ENCODE results near the gene NOXO1.

The NOXO1 gene

DNA sequence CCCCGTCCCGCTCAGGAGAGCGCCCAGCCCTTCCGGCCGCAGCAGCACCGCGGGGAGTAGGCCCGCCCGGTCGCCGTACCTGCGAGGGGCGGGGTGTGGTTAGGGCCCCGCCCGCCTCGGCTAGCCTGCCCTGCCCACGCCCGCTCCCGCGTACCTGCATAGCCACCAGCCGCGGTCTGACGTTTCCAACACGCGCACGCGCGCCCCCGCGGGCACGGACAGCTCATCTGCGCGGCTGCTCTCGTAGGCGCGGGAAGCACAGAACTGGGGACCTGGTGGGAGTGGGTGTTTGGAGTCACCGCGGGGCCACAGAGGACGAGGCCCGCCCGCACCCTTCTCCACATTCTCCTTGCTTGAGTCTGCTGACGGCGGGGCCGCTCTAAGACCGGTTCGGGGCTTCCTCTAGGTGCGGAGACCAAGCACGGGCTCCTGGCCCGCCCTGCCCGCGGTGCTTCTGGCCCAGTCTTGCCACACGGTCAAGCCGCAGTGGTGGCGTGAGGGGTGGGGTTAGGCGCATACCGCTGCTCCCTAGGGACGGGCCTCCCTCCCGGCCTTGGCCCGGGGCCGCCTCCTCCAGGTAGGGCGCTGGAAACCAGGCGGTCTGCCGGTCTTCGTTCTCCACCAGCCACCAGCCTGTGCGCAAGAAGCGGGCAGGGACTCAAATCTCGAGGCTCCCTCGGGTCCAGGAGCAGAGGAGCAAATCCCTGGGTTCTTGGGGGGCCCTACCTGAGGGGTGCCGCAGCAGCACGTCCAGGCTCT lies 1.8 kb downstream of the NOXO1 start:
- no peak for DNase-seq (ENCODE audit: low read depth, low spot score)

- DNase-seq (ENCODE audit: low read depth, low spot score), result no peak
Measured at GRCh38 chr16:1978476-1979120, 2.7 kb downstream of the NOXO1 start.

DNA sequence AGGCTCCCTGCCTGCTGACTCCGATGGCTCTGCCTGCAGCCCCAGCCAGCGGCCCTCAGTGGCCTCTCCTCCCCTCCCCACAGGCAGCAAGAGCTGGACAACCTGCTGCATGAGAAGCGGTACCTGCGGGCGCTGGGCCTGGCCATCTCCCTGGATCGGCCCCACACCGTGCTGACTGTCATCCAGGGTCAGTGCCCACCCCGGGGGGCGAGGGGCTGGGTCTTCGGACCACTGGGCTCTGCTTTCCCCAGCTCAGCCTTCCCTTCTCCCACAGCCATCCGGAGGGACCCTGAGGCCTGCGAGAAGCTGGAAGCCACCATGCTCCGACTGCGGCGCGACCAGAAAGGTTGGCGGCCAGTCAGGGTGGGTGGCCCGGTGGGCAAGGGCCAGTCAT lies 3.4 kb downstream of the NOXO1 start:
- no peak for DNase-seq (ENCODE audit: low read depth, low spot score)

- DNase-seq (ENCODE audit: low read depth, low spot score), result no peak
Measured at GRCh38 chr16:1976951-1977874, 4.1 kb downstream of the NOXO1 start.

DNA sequence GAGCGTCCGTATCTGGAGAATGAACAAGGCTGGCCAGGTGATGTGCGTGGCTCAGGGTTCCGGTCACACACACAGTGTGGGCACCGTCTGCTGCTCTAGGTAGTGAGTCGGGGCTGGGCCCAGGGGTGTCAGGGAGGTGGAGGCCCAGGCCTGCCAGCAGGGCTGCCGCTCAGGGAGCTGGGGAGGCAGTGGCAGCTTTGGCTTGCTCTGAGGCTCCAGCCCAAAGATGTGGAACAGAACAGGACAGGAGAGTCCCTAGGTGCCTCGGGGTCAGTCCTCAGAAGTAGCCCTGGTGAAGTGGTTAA lies 5.1 kb downstream of the NOXO1 start:
- DNase-seq (ENCODE audit: low read depth, low spot score), result no peak

DNA sequence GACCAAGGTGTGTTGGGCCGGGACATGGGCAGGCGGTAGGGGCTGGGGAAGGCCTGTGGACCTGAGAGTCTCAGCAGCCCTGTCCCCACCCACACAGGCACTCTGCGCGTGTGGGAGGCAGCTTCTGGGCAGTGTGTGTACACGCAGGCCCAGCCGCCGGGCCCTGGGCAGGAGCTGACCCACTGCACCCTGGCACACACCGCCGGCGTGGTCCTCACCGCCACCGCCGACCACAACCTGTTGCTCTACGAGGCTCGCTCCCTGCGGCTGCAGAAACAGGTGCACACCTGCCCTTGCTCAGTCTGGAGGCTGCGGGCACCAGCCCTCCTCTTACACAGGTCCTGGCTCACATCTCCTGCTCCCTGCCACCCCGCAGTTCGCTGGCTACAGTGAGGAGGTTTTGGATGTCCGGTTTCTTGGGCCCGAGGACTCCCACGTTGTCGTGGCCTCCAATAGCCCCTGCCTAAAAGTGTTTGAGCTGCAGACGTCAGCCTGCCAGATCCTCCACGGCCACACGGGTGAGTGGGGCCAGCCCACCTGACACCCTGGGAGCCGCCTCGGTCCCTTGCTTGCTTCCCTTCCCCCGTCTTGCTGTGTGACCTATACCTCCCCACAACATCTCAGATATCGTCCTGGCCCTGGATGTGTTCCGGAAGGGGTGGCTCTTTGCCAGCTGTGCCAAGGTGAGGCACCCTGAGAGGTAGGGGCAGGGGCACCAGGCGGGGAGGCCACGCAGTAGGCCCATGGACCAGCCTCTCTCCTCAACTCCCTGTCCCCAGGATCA lies 5.6 kb downstream of the NOXO1 start:
- no peak for DNase-seq (ENCODE audit: low read depth, low spot score)

- DNase-seq (ENCODE audit: low read depth, low spot score), result no peak
Measured at GRCh38 chr16:1974157-1975070, 6.9 kb downstream of the NOXO1 start.

- DNase-seq (ENCODE audit: low read depth, low spot score), result no peak
Measured at GRCh38 chr16:1973461-1974156, 7.7 kb downstream of the NOXO1 start.

DNA sequence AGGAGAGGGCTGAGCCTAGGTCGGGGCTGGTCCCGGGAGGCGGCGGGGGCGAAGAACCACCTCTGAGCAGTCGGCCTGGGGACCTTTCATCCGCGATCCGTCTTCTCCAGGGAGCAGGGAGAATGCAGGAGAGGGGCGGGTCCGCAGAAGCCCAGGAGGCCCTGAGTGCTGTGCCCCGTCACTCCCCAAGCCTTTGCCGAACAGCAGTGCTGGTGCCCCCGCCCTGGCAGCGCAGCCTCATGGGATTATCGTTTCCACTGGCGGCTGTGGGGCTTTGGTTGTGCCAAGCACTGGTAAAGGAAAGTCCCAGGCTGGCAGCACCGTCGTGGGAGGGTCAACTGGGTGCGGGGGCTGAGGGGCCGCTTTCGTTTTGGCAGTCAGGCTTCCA lies 8.8 kb downstream of the NOXO1 start:
- no peak for DNase-seq (ENCODE audit: low read depth, low spot score)

DNA sequence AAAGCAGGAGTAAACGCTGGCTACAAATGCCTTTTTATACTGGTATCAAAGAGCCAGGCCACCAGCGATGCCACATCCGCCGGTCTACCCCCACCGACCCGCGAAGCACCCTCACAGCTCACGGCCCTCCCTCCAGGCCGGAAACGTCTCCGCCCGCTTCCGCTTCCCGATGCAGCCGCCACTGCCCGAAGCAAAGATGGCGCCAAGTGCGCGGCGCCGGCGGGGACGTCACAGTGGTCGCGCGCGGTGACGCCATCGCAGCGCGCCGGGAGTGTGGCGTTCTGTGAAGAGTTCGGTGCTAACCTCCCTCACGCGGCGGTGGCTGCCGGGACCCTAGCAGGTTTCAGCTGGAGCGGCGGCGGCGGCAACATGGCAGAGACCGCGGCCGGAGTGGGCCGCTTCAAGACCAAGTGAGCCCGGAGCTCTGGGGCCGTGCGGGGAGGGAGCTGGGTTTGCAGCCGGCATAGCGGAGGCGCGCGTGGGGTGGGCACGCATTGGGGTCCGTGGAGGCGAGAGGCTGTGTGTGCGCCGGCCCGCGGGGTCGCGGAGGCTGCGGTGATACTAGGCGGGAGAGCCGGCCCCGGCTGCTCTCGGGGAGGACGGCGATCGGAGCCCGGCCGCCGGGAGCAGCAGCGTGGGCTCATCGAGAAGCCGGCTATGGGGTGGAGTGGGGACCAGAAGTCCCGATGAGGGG lies 9.3 kb downstream of the NOXO1 start, which contains the start of gene TBL3:
TBL3 (plus strand) TSS at position 258 of the 694 bp plus-strand sequence; CDS start at position 370, 112 bp downstream.
- peak; percentile 88 for DNase-seq (ENCODE audit: low read depth, low spot score)

GRCh38 chr16:1968146-1968953 lies 12.9 kb downstream of the NOXO1 start:
- no peak for DNase-seq (ENCODE audit: low read depth, low spot score)

GRCh38 chr16:1966460-1966859 lies 14.8 kb downstream of the NOXO1 start, which contains the start of gene RNF151:
RNF151 (plus strand) TSS chr16:1966856; CDS start chr16:1966882, 26 bp downstream.
- no peak for DNase-seq (ENCODE audit: low read depth, low spot score)

GRCh38 chr16:1965396-1966001 lies 15.8 kb downstream of the NOXO1 start:
- DNase-seq (ENCODE audit: low read depth, low spot score), result no peak

DNA sequence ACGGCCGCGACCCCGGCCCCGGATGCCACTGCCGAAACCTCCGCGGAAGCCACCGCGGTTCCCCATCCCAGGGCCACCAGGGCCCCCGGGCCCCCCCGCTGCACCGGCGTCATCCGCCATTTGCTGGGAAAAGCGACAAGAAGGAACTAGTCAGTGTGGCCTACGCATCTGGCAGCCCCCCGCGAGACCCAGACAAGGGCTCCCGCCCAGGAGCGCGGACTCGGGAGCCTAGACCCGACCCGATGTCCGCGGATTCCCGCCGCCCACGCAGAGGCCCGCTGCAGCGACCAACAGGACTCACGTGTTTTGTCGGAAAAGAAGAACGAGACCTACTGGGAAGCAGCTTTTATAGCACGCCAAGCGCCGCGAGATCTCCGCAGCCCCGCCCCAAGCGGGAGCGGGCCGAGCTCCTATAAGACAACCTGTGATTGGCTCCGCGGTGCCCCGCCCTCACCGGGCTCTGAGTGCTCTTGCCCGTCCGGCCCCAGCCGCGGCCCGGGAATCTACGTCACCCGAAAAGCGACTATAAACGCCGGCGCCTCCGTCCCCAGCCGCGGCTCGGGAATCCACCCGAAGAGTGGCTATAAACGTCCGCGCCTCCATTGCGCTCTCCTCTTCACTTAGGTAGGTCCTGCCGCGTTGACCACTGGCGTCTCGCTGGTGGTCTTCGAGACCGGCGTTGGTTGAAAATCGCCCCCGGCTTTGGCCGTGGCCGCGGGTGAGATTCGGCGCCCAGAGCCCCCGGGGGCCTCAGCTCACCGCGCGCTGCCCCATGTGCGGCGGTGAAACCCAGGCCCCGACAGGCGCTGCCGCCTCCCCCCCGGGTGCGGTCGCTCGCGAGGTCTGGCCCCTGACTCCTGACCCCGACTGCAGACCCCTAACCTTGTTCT lies 16.5 kb downstream of the NOXO1 start, which contains the start of gene RPS2:
RPS2 (minus strand) TSS at position 321 of the 890 bp plus-strand sequence; CDS start at position 120, 201 bp downstream.
- DNase-seq (ENCODE audit: low read depth, low spot score), result peak; percentile 93

DNA sequence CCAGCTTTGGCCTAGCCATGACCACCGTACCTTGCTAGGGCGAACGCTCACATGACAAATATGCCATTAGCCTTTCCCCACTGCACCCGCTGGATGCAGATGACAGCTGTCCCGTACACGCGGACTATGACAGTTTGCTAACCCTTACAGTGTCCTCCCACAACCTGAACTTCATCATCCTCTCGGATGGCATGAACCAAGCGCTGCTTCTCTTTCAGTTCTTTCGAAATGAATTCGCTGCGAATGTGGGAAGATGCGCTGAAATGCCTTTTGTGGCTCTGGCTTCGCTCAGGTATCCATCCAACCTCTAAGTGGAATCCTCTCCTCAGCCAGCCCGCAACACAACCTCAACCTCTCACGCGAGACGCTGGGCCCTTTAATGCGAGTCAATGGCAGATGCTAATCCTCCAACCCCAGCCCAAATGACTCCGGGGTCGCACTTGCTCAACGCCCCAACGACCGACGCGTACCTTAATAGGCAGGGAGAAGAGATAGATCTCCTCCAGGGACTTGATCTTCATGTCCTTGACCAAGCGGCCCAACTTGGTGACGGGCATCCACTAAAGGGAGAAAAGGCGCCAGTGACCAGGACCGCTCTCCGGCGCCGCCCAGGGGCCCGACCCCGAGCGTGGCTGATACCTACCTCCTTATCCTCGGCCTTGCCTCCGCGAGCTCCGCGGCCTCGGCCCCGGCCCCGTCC lies 17.3 kb downstream of the NOXO1 start:
- DNase-seq (ENCODE audit: low read depth, low spot score), result no peak

Measured in brain pericyte (primary cell).